ENCODE data around the gene MN1. TPM values are rescaled to one million over a fixed set of nuclear protein-coding genes. Genes with fewer than 3 reads are reported as not detected.

MN1 gene
- total and polyA plus RNA-seq, 2 experiments from 2014 or later: 1.0 to 6.8 TPM

- TF ChIP-seq ETS1 (IDR thresholded peaks at IDR 0.05): no peak
- no peak for TF ChIP-seq STAT1 (IDR thresholded peaks at IDR 0.05; ENCODE audit: unreplicated experiment)
- no peak for TF ChIP-seq ZNF114 (CRISPR knock-in tag; IDR thresholded peaks at IDR 0.05)
- no peak for TF ChIP-seq CREB1 (CRISPR knock-in tag; IDR thresholded peaks at IDR 0.05; ENCODE audit: low read depth)
Measured at GRCh38 chr22:27740202-27740748, 61.3 kb downstream of the MN1 start (continued).

GRCh38 chr22:27737521-27737920 is 64.0 kb downstream of the MN1 start:
- Histone ChIP-seq H3F3A (replicated peaks; ENCODE audit: low read depth) (peaks cover 2% of the 10 kb centered on the region; the same call in 1 of the 2 replicates), H2AFZ (no peak overlapping the region), H3K27me3 (ENCODE audit: insufficient read depth) (no peaks in the 10 kb centered on the region), H3K27ac (ENCODE audit: low read depth) (no peak overlapping the region), H3K4me3 (no peak overlapping the region), H4K20me1 (replicated peaks; ENCODE audit: insufficient read depth) (peaks cover 67% of the 10 kb centered on the region), H3K9me2 (ENCODE audit: insufficient read depth) (no peaks in the 10 kb centered on the region), H3K79me2 (replicated peaks; ENCODE audit: insufficient read depth) (peaks cover 100% of the 10 kb centered on the region), H3K4me2 (no peak overlapping the region), H3K4me1 (ENCODE audit: insufficient read depth) (peaks cover 28% of the 10 kb centered on the region), H3K36me3 (ENCODE audit: insufficient read depth) (peaks cover 45% of the 10 kb centered on the region)
- TF ChIP-seq ETS1 (IDR thresholded peaks at IDR 0.05) (no peak), CTCF (conservative IDR thresholded peaks at IDR 0.05; ENCODE audit: low read depth in 2 of 2) (no peak), JUNB (IDR thresholded peaks at IDR 0.05; ENCODE audit: unreplicated experiment) (no peak)
- DNase-seq (ENCODE audit: low spot score): no peak
- peaks cover 50% of the 10 kb centered on the region for H3K9me3 Mint-ChIP-seq
- H3K4me1 Mint-ChIP-seq: peaks cover 15% of the 10 kb centered on the region
- H3K27ac Mint-ChIP-seq: no peak overlapping the region
- H3K36me3 Mint-ChIP-seq (ENCODE audit: low read depth): peaks cover 78% of the 10 kb centered on the region
- peaks cover 2% of the 10 kb centered on the region for H3K27me3 Mint-ChIP-seq (ENCODE audit: insufficient read depth, low read depth, poor library complexity)
- ATAC-seq: no peak
- no peak overlapping the region; the same call in 2 of the 3 replicates for H3K4me3 Mint-ChIP-seq

- H3K27ac Mint-ChIP-seq: no peak overlapping the region
- H3K9me3 Mint-ChIP-seq: peaks cover 25% of the 10 kb centered on the region
- Histone ChIP-seq H3K4me3 (no peak overlapping the region), H3K36me3 (ENCODE audit: insufficient read depth) (peaks cover 25% of the 10 kb centered on the region), H3K27ac (ENCODE audit: low read depth) (no peak overlapping the region), H4K20me1 (replicated peaks; ENCODE audit: insufficient read depth) (peaks cover 75% of the 10 kb centered on the region), H3K4me1 (ENCODE audit: insufficient read depth) (peaks cover 11% of the 10 kb centered on the region), H3K27me3 (ENCODE audit: insufficient read depth) (no peaks in the 10 kb centered on the region), H3K4me2 (no peak overlapping the region), H3K9me2 (ENCODE audit: insufficient read depth) (no peaks in the 10 kb centered on the region), H3F3A (replicated peaks; ENCODE audit: low read depth) (peaks cover 9% of the 10 kb centered on the region; the same call in 1 of the 2 replicates), H3K79me2 (replicated peaks; ENCODE audit: insufficient read depth) (peaks cover 100% of the 10 kb centered on the region), H2AFZ (no peak overlapping the region)
- DNase-seq (ENCODE audit: low spot score) (no peak), ATAC-seq (no peak)
- peaks cover 4% of the 10 kb centered on the region for H3K27me3 Mint-ChIP-seq (ENCODE audit: insufficient read depth, low read depth, poor library complexity)
- peaks cover 54% of the 10 kb centered on the region for H3K36me3 Mint-ChIP-seq (ENCODE audit: low read depth)
- TF ChIP-seq CTCF (conservative IDR thresholded peaks at IDR 0.05; ENCODE audit: low read depth in 2 of 2): no peak
- no peak overlapping the region for H3K4me3 Mint-ChIP-seq
- H3K4me1 Mint-ChIP-seq: peaks cover 13% of the 10 kb centered on the region
Measured at GRCh38 chr22:27734066-27734465, 67.5 kb downstream of the MN1 start.
